DOHH2 (cell line): ENCODE data around the gene SDS.

Experiments used
- H3F3A ChIP-seq: fragments of 200-600 bp; sonication (generic), shearing (Covaris generic); 2 replicates; pipeline ENCODE4 v1.6.0; 2016; ENCODE audit warnings: antibody characterized with exemption, mild to moderate bottlenecking; ENCODE audit not compliant: control insufficient read depth, insufficient read depth
- H3K27ac ChIP-seq: fragments of 200-600 bp; sonication (generic); 2 replicates; pipeline ENCODE4 v1.5.1; 2014; ENCODE audit warnings: low read depth, mild to moderate bottlenecking, low read length, moderate library complexity
- H3K27me3 ChIP-seq: fragments of 200-600 bp; sonication (generic); 2 replicates; pipeline ENCODE4 v1.6.1; 2014; ENCODE audit warnings: mild to moderate bottlenecking, low read length, mixed read lengths; ENCODE audit not compliant: control insufficient read depth
- H3K36me3 ChIP-seq: fragments of 200-600 bp; sonication (generic); 2 replicates; pipeline ENCODE4 v1.6.1; 2014; ENCODE audit warnings: mild to moderate bottlenecking, low read length, moderate library complexity, mixed read lengths; ENCODE audit not compliant: control insufficient read depth
- H3K4me1 ChIP-seq: fragments of 200-600 bp; sonication (generic); 2 replicates; pipeline ENCODE4 v1.6.1; 2014; ENCODE audit warnings: mild to moderate bottlenecking, low read length, mixed read lengths; ENCODE audit not compliant: control insufficient read depth
- H3K4me2 ChIP-seq: fragments of 200-600 bp; sonication (generic); 2 replicates; pipeline ENCODE4 v1.6.0; 2014; ENCODE audit warnings: mild to moderate bottlenecking, low read length, moderate library complexity
- H3K4me3 ChIP-seq: fragments of 200-600 bp; sonication (generic); 2 replicates; pipeline ENCODE4 v1.5.1; 2014; ENCODE audit warnings: mild to moderate bottlenecking, low read length, mixed read lengths
- H3K79me2 ChIP-seq: fragments of 200-600 bp; sonication (generic); 2 replicates; pipeline ENCODE4 v1.6.1; 2014; ENCODE audit warnings: mild to moderate bottlenecking, low read length, mixed read lengths; ENCODE audit not compliant: control insufficient read depth
- H3K9me2 ChIP-seq: fragments of 200-600 bp; sonication (generic); replicated peaks from 2 replicates; pipeline ENCODE4 v1.6.1; 2014; ENCODE audit warnings: mild to moderate bottlenecking, low read length, mixed read lengths; ENCODE audit not compliant: control insufficient read depth
- H3K9me3 ChIP-seq: fragments of 200-600 bp; sonication (generic); 2 replicates; pipeline ENCODE4 v1.6.1; 2014; ENCODE audit warnings: antibody characterized with exemption, low read length, mixed read lengths; ENCODE audit not compliant: control insufficient read depth, insufficient read depth
- H4K20me1 ChIP-seq: fragments of 200-600 bp; sonication (generic); 2 replicates; pipeline ENCODE4 v1.6.0; 2014; ENCODE audit warnings: low read depth, mild to moderate bottlenecking, antibody characterized with exemption, low read length, moderate library complexity; ENCODE audit not compliant: control insufficient read depth, insufficient read depth
- CTCF ChIP-seq: fragments of 200-600 bp; sonication (generic); IDR thresholded peaks from one replicate; pipeline ENCODE4 v1.5.1; 2014; ENCODE audit warnings: antibody characterized with exemption, mild to moderate bottlenecking, low read depth, low read length; ENCODE audit not compliant: poor library complexity, severe bottlenecking
- EZH2phosphoT487 ChIP-seq: fragments of 200-600 bp; sonication (generic); IDR thresholded peaks from 2 replicates; pipeline ENCODE4 v1.6.1; 2017; ENCODE audit warnings: borderline replicate concordance, mild to moderate bottlenecking, antibody characterized with exemption, low read length, moderate library complexity, mixed read lengths

The SDS gene

GRCh38 chr12:113361574-113362370, 41.9 kb downstream of the SDS start:
- TF ChIP-seq CTCF, result no peak
- TF ChIP-seq EZH2phosphoT487, result no peak
- Histone ChIP-seq H3K9me2 (no peaks in the 10 kb centered on the region), H3K36me3 (no peaks in the 10 kb centered on the region), H4K20me1 (no peaks in the 10 kb centered on the region), H3K79me2 (no peaks in the 10 kb centered on the region; the same call in 1 of the 2 replicates), H3K27me3 (no peaks in the 10 kb centered on the region), H3K4me3 (no peak overlapping the region), H3K4me2 (no peak overlapping the region), H3K9me3 (no peaks in the 10 kb centered on the region), H3K27ac (no peak overlapping the region), H3F3A (no peaks in the 10 kb centered on the region), H3K4me1 (peaks cover 14% of the 10 kb centered on the region)

- Histone ChIP-seq H3K27me3 (no peaks in the 10 kb centered on the region), H3K36me3 (no peaks in the 10 kb centered on the region), H3K4me1 (peaks cover 14% of the 10 kb centered on the region), H3F3A (no peaks in the 10 kb centered on the region), H3K9me2 (no peaks in the 10 kb centered on the region), H3K9me3 (no peaks in the 10 kb centered on the region), H3K27ac (no peak overlapping the region), H4K20me1 (no peaks in the 10 kb centered on the region), H3K4me3 (no peak overlapping the region), H3K79me2 (no peaks in the 10 kb centered on the region; the same call in 1 of the 2 replicates), H3K4me2 (peak overlapping the region; percentile 79; the same call in 1 of the 2 replicates)
- TF ChIP-seq EZH2phosphoT487, result no peak
- TF ChIP-seq CTCF, result no peak
These were observed 43.5 kb downstream of the SDS start for GRCh38 chr12:113359939-113360748.

- Histone ChIP-seq H3K36me3 (no peaks in the 10 kb centered on the region), H3K79me2 (no peaks in the 10 kb centered on the region; the same call in 1 of the 2 replicates), H3K27ac (no peak overlapping the region), H3K4me3 (peak overlapping the region; percentile 92), H3K4me2 (peak overlapping the region; percentile 79), H3K9me3 (no peaks in the 10 kb centered on the region), H3K4me1 (peaks cover 14% of the 10 kb centered on the region), H3K9me2 (no peaks in the 10 kb centered on the region), H3F3A (no peaks in the 10 kb centered on the region), H3K27me3 (no peaks in the 10 kb centered on the region), H4K20me1 (no peaks in the 10 kb centered on the region)
- TF ChIP-seq EZH2phosphoT487 (no peak), CTCF (no peak)
These were observed 44.4 kb downstream of the SDS start for GRCh38 chr12:113359133-113359938.
